GM13977 (cell line): Measurements from ENCODE around the gene ABHD3.
"Not testable (repeated sequence)": the region's sequence is repeated elsewhere in the genome, so short reads cannot be mapped to it uniquely, and the experiment has no call there.

ENCODE experiments used
- DNase-seq: peaks from one replicate; pipeline ENCODE4 v3.0.0; 2012; ENCODE audit warnings: low spot score
- in situ Hi-C: fragments of 300-500 bp; cut with MboI; formaldehyde crosslinking; loops from one replicate; pipeline ENCODE4 v1.12.0; 2022; ENCODE audit warnings: low sequenced_read_pairs, low pct_unique_long_range_greater_than_20kb, mixed read lengths, inconsistent platforms; ENCODE audit not compliant: unreplicated experiment
- TF ChIP-seq, protein P1 (sequence below): IDR thresholded peaks from 2 replicates; pipeline ENCODE4 v1.5.1; 2012; ENCODE audit warnings: mild to moderate bottlenecking, control low read depth; ENCODE audit not compliant: insufficient read depth; ENCODE audit errors: extremely low read depth, missing control alignments

Gene ABHD3

DNA sequence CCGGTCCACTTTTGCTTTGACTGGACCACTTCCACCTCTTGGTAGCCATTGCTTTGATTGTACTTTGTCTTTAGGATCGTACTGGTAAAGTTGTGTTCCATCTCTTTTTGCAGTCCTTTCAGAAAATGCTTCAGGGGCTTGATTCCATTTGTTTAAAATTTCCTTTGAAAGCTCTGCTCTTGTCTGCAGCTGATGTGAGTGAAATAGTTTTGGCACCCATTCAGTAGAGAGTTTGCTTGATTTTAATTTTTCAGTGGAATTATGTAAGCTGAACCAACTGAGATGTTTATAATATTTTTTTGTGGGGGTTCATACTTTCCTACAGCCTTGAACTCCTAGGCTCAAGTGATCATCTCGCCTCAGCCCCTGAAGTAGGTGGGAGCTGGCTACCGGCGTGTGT is 28.4 kb upstream of the ABHD3 start:
- TF ChIP-seq, protein P1, sequence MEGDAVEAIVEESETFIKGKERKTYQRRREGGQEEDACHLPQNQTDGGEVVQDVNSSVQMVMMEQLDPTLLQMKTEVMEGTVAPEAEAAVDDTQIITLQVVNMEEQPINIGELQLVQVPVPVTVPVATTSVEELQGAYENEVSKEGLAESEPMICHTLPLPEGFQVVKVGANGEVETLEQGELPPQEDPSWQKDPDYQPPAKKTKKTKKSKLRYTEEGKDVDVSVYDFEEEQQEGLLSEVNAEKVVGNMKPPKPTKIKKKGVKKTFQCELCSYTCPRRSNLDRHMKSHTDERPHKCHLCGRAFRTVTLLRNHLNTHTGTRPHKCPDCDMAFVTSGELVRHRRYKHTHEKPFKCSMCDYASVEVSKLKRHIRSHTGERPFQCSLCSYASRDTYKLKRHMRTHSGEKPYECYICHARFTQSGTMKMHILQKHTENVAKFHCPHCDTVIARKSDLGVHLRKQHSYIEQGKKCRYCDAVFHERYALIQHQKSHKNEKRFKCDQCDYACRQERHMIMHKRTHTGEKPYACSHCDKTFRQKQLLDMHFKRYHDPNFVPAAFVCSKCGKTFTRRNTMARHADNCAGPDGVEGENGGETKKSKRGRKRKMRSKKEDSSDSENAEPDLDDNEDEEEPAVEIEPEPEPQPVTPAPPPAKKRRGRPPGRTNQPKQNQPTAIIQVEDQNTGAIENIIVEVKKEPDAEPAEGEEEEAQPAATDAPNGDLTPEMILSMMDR: no peak
- in situ Hi-C loops: no loop called here
- no peak for DNase-seq

DNA sequence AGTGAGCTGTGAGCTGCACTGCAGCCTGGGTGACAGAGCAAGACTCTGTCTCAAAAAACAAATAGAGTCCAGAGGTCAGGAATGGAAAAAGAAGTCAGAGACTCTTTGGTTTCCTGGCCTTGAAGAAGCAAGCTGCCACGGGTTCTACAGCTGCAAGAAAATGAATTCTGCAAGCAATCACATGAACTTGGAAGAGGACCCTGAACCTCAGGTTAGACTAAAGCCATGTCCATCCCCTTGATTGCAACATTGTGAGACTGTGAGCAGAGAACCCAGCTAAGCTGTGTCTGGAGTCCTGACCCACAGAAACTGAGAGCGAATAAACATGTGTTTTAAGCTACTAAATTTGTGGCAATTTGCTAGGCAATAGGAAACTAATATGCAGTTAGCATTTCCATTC is 23.1 kb upstream of the ABHD3 start:
- in situ Hi-C loops: no loop called here
- TF ChIP-seq, protein P1: no peak
- no peak for DNase-seq

GRCh38 chr18:21725201-21725600 is 20.6 kb upstream of the ABHD3 start:
- TF ChIP-seq, protein P1: no peak
- DNase-seq: no peak
- in situ Hi-C loops: no loop called here

- in situ Hi-C loops: no loop called here
- no peak for DNase-seq
- TF ChIP-seq, protein P1: no peak
These were observed 18.1 kb upstream of the ABHD3 start for GRCh38 chr18:21722687-21723086.

- TF ChIP-seq, protein P1: no peak
- in situ Hi-C loops: no loop called here
- no peak for DNase-seq
These were observed 9.9 kb upstream of the ABHD3 start for GRCh38 chr18:21714474-21714873.

DNA sequence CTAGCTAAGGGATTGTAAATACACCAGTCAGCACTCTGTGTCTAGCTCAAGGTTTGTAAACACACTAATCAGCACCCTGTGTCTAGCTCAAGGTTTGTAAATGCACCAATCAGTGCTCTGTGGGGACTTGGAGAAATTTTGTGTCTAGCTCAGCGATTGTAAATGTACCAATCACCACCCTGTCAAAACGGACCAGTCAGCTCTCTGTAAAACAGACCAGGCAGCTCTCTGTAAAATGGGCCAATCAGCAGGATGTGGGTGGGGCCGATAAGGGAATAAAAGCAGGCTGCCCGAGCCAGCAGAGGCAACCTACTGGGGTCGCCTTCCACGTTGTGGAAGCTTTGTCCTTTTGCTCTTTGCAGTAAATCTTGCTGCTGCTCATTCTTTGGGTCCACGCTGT is 2.6 kb upstream of the ABHD3 start:
- in situ Hi-C loops, DNase-seq: not testable (repeated sequence)

GRCh38 chr18:21706386-21706865 is 1.9 kb upstream of the ABHD3 start:
- no peak for DNase-seq
- TF ChIP-seq, protein P1: no peak
- in situ Hi-C loops: no loop called here
